ENCODE results near the gene LRRC27.

DNA sequence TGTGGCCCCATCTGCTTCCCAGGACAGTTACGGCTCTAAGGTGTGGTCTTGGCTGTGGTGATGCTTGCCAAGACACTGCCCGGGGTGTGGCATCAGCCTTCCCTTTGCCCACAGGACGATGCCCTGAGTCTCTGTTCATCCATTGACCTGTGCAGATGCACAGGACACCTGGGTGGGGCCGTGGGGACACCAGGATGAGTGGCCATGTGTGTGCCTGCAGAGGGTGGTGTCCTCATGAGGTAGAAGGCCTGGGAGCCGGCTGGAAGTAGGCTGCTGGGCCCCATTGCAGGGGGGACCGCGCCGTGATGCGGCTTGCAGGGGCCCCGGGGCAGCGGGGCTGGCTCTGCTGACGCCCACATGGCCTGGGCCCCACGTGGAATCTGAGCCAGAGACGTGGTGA is 42.6 kb downstream of the LRRC27 start:
- TF ChIP-seq, protein P1, sequence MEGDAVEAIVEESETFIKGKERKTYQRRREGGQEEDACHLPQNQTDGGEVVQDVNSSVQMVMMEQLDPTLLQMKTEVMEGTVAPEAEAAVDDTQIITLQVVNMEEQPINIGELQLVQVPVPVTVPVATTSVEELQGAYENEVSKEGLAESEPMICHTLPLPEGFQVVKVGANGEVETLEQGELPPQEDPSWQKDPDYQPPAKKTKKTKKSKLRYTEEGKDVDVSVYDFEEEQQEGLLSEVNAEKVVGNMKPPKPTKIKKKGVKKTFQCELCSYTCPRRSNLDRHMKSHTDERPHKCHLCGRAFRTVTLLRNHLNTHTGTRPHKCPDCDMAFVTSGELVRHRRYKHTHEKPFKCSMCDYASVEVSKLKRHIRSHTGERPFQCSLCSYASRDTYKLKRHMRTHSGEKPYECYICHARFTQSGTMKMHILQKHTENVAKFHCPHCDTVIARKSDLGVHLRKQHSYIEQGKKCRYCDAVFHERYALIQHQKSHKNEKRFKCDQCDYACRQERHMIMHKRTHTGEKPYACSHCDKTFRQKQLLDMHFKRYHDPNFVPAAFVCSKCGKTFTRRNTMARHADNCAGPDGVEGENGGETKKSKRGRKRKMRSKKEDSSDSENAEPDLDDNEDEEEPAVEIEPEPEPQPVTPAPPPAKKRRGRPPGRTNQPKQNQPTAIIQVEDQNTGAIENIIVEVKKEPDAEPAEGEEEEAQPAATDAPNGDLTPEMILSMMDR (IDR thresholded peaks at IDR 0.05): no peak
- no peak for TF ChIP-seq POLR2A (IDR thresholded peaks at IDR 0.05)

All from Peyer's patch (tissue), 4 donors.